K562 (cell line): Measurements from ENCODE around the gene CLCNKA. TPM values are rescaled to one million over a fixed set of nuclear protein-coding genes. Genes with fewer than 3 reads are reported as not detected.

Source experiments
- BCOR ChIP-seq: fragments of 450-650 bp; IDR thresholded peaks from 2 replicates; pipeline ENCODE4 v1.6.1; 2016
- C11orf30 ChIP-seq: fragments of 450-650 bp; IDR thresholded peaks from 2 replicates; pipeline ENCODE4 v1.6.1; 2016; ENCODE audit warnings: low read depth, mild to moderate bottlenecking
- CC2D1A ChIP-seq: fragments of 450-650 bp; IDR thresholded peaks from 2 replicates; pipeline ENCODE4 v1.6.1; 2017; ENCODE audit warnings: mild to moderate bottlenecking
- CREBBP ChIP-seq: IDR thresholded peaks from one replicate; pipeline ENCODE4 v1.6.1; 2012; ENCODE audit warnings: low read depth, mild to moderate bottlenecking, control low read depth, inconsistent platforms, low read length
- CTBP1 ChIP-seq: fragments of 450-650 bp; IDR thresholded peaks from 2 replicates; pipeline ENCODE4 v1.6.1; 2016; ENCODE audit warnings: borderline replicate concordance
- DEAF1 ChIP-seq: fragments of 450-650 bp; formaldehyde crosslinking; IDR thresholded peaks from 2 replicates; pipeline ENCODE4 v1.4.0; 2020; ENCODE audit warnings: mild to moderate bottlenecking, moderate library complexity
- ELF4 ChIP-seq: fragments of 450-650 bp; formaldehyde crosslinking; IDR thresholded peaks from 2 replicates; pipeline ENCODE4 v1.4.0; 2022; ENCODE audit warnings: missing genetic modification characterization
- HDAC1 ChIP-seq, 2 experiments: fragments of 450-650 bp; IDR thresholded peaks; 2 replicates each; pipeline ENCODE4 v1.6.1; 2016 to 2017; ENCODE audit warnings: inconsistent platforms in 1 of 2, mild to moderate bottlenecking in 1 of 2, moderate library complexity in 1 of 2
- HOXB6 ChIP-seq: fragments of 250-450 bp; sonication (Bioruptor Pico); IDR thresholded peaks from 2 replicates; pipeline ENCODE4 v1.5.1; 2022; ENCODE audit warnings: mild to moderate bottlenecking, borderline replicate concordance
- LCOR ChIP-seq: sonication (generic); formaldehyde crosslinking; IDR thresholded peaks from 2 replicates; pipeline ENCODE4 v1.8.0; 2022; ENCODE audit warnings: mild to moderate bottlenecking, missing genetic modification reagents
- MECOM ChIP-seq: fragments of 250-450 bp; sonication (Bioruptor Pico); IDR thresholded peaks from 2 replicates; pipeline ENCODE4 v1.8.0; 2022; ENCODE audit warnings: inconsistent platforms
- NR4A1 ChIP-seq, 2 experiments: fragments of 250-450 bp in 1 of 2; fragments of 450-650 bp in 1 of 2; sonication (Bioruptor Pico) in 1 of 2; IDR thresholded peaks; 2 replicates each; pipeline versions ENCODE4 v1.4.0 to v1.6.1; 2016 to 2020; ENCODE audit warnings: mild to moderate bottlenecking in 2 of 2, missing compliant biosample characterization in 1 of 2, missing genetic modification characterization in 1 of 2, moderate library complexity in 1 of 2
- POLR2G ChIP-seq: fragments of 200-400 bp; formaldehyde crosslinking; IDR thresholded peaks from 2 replicates; pipeline ENCODE4 v1.6.1; 2017; ENCODE audit warnings: low read depth, mild to moderate bottlenecking, antibody characterized with exemption, low read length, moderate library complexity
- POLR3G ChIP-seq: IDR thresholded peaks from 2 replicates; pipeline ENCODE4 v1.6.1; 2011; ENCODE audit not compliant: insufficient read length, insufficient replicate concordance; ENCODE audit errors: extremely low read depth
- RAD21 ChIP-seq, 2 experiments: fragments of 250-450 bp in 1 of 2; fragments of 450-650 bp in 1 of 2; sonication (Bioruptor Pico) in 1 of 2; formaldehyde crosslinking in 1 of 2; IDR thresholded peaks in 1 of 2; conservative IDR thresholded peaks in 1 of 2; 2 replicates each; pipeline versions ENCODE4 v1.4.0 to v1.8.0; 2020 to 2022; ENCODE audit warnings: mild to moderate bottlenecking in 2 of 2, moderate library complexity in 1 of 2
- RAD51 ChIP-seq: fragments of 450-650 bp; IDR thresholded peaks from 2 replicates; pipeline ENCODE4 v1.7.1; 2016; ENCODE audit warnings: low read depth, mild to moderate bottlenecking, borderline replicate concordance
- SIRT6 ChIP-seq: IDR thresholded peaks from one replicate; pipeline ENCODE4 v1.6.1; 2012; ENCODE audit warnings: low read depth, mild to moderate bottlenecking, control low read depth, inconsistent platforms, low read length, moderate library complexity
- SMAD1 ChIP-seq: fragments of 150-350 bp; IDR thresholded peaks from 2 replicates; pipeline ENCODE4 v1.6.1; 2014; ENCODE audit warnings: low read length, low read depth; ENCODE audit not compliant: partially characterized antibody
- SMARCB1 ChIP-seq: IDR thresholded peaks from 2 replicates; pipeline ENCODE4 v1.6.1; 2011; ENCODE audit warnings: improper control_type of control experiment, low read depth; ENCODE audit not compliant: insufficient read length
- SMC3 ChIP-seq: conservative IDR thresholded peaks from 2 replicates; pipeline ENCODE4 v1.6.1; 2011; ENCODE audit warnings: low read depth, low read length, improper control_type of control experiment; ENCODE audit not compliant: insufficient read depth
- SREBF2 ChIP-seq: sonication (generic); formaldehyde crosslinking; IDR thresholded peaks from 2 replicates; pipeline ENCODE4 v1.4.0; 2020; ENCODE audit warnings: mild to moderate bottlenecking, missing genetic modification reagents
- U2AF2 ChIP-seq: fragments of 200-400 bp; formaldehyde crosslinking; optimal IDR thresholded peaks from 2 replicates; pipeline ENCODE3; 2017; ENCODE audit warnings: low read depth, mild to moderate bottlenecking, low read length
- ZC3H4 ChIP-seq: sonication (generic); formaldehyde crosslinking; IDR thresholded peaks from 2 replicates; pipeline ENCODE4 v1.9.0; 2021; ENCODE audit warnings: missing genetic modification reagents, borderline replicate concordance
- ZFX ChIP-seq: sonication (generic); formaldehyde crosslinking; IDR thresholded peaks from 2 replicates; pipeline ENCODE4 v1.8.0; 2022; ENCODE audit warnings: mild to moderate bottlenecking, missing genetic modification reagents, moderate library complexity
- ZKSCAN1 ChIP-seq: fragments of 150-350 bp; IDR thresholded peaks from 2 replicates; pipeline ENCODE4 v1.6.1; 2016; ENCODE audit warnings: low read depth, low read length
- ZNF175 ChIP-seq: fragments of 200-800 bp; sonication (Bioruptor generic); IDR thresholded peaks from 2 replicates; pipeline ENCODE4 v1.6.1; 2016; ENCODE audit warnings: low read depth, mild to moderate bottlenecking, missing genetic modification characterization, missing compliant biosample characterization
- ZNF24 ChIP-seq: fragments of 450-650 bp; IDR thresholded peaks from 2 replicates; pipeline ENCODE4 v1.6.1; 2016
- ZNF3 ChIP-seq: fragments of 250-450 bp; sonication (Bioruptor Pico); IDR thresholded peaks from 2 replicates; pipeline ENCODE4 v1.5.0; 2021; ENCODE audit warnings: mild to moderate bottlenecking, moderate library complexity
- ZNF639 ChIP-seq, 2 experiments: fragments of 200-800 bp in 1 of 2; sonication (Bioruptor generic) in 1 of 2; sonication (generic) in 1 of 2; formaldehyde crosslinking in 1 of 2; IDR thresholded peaks in 1 of 2; conservative IDR thresholded peaks in 1 of 2; 2 replicates each; pipeline versions ENCODE4 v1.5.0 to v1.6.1; 2016 to 2020; ENCODE audit warnings: missing compliant biosample characterization in 1 of 2, missing genetic modification characterization in 1 of 2, missing genetic modification reagents in 1 of 2
- polyA plus RNA-seq, 8 experiments: library from polyadenylated mRNA; depleted of rRNA in 4 of 8; stranded (reverse) in 5 of 8; unstranded in 3 of 8; fragments of >200 nt; fragmentation: Nextera tagmentation in 2 of 8; fragmentation: Illumina TruSeq in 1 of 8; extraction: Ambion mirVana in 2 of 8; extraction: Trizol in 1 of 8; gene quantifications; 2 replicates each; pipeline versions ENCODE4 v1.2.1 to v1.2.3, GENCODE V29; 2011 to 2014; ENCODE audit warnings: inconsistent platforms in 1 of 8, missing spikeins in 1 of 8
- total RNA-seq, 7 experiments: library from RNA; depleted of rRNA in 6 of 7; stranded (reverse); fragments of >200 nt in 6 of 7; fragmentation: Illumina TruSeq in 2 of 7; extraction: Trizol in 2 of 7; gene quantifications; 2 replicates each; pipeline versions ENCODE4 v1.2.1 to v1.2.3, GENCODE V29; 2011 to 2021; ENCODE audit warnings: low replicate concordance in 1 of 7

Gene CLCNKA
- total and polyA plus RNA-seq, 9 of the 15 experiments (the other 6 are each of a cell fraction or from before 2014, with no cell fraction given): 0.03 to 0.37 (median 0.10) TPM; not detected in 3

- TF ChIP-seq DEAF1 (CRISPR knock-in tag) (peak; percentile 96), ZNF175 (CRISPR knock-in tag) (no peak), RAD51 (no peak), NR4A1 (CRISPR knock-in tag; IDR thresholded peaks at IDR 0.05) (no peak), NR4A1 (tag; IDR thresholded peaks at IDR 0.05) (no peak), CC2D1A (peak; percentile 92), SMARCB1 (no peak), ZFX (CRISPR knock-in tag) (peak; percentile 40), SREBF2 (CRISPR knock-in tag) (no peak), ZC3H4 (CRISPR knock-in tag) (no peak), ZNF24 (no peak), ZKSCAN1 (no peak), HOXB6 (CRISPR knock-in tag) (no peak), U2AF2 (no peak), SMAD1 (peak; percentile 16), HDAC1 (IDR thresholded peaks at IDR 0.05) (no peak), MECOM (CRISPR knock-in tag) (no peak), POLR2G (no peak), ELF4 (CRISPR knock-in tag) (no peak), POLR3G (no peak), CTBP1 (peak; percentile 49; the same call in 1 of the 2 replicates), SMC3 (peak; percentile 99), SIRT6 (no peak), ZNF3 (CRISPR knock-in tag) (no peak), BCOR (no peak), CREBBP (no peak), C11orf30 (no peak), ZNF639 (CRISPR knock-in tag; conservative IDR thresholded peaks at IDR 0.05 in 1 of 2, IDR thresholded peaks at IDR 0.05 in 1 of 2) (no peak), RAD21 (CRISPR knock-in tag; conservative IDR thresholded peaks at IDR 0.05 in 1 of 2, IDR thresholded peaks at IDR 0.05 in 1 of 2) (peak; percentile 98 to 100), LCOR (CRISPR knock-in tag) (no peak)
These were observed 12.8 kb upstream of the CLCNKA start (continued) for GRCh38 chr1:16009030-16009460.
